HEK293 (cell line): ENCODE measurements around the gene ODAPH.

Source experiments
- CTCF ChIA-PET: fragments of 350-600 bp; formaldehyde crosslinking; extraction: SDS; loops from one replicate; lab custom pipeline; 2021; ENCODE audit warnings: antibody characterized with exemption; lab: Yijun Ruan, JAX
- POLR2A ChIA-PET: fragments of 300-600 bp; formaldehyde crosslinking; extraction: SDS; loops from one replicate; lab custom pipeline; 2020; ENCODE audit warnings: antibody characterized with exemption, inconsistent platforms; lab: Yijun Ruan, JAX
- H3K27ac ChIP-seq: fragments of 200-500 bp; sonication (Bioruptor generic); 2 replicates; pipeline ENCODE4 v1.5.1; 2014; ENCODE audit warnings: low read depth, low read length, control low read depth, inconsistent platforms; ENCODE audit errors: extremely low read depth
- H3K36me3 ChIP-seq, 2 experiments: fragments of 200-500 bp in 1 of 2; sonication (Bioruptor generic) in 1 of 2; 1 replicate in 1 of 2; 2 replicates in 1 of 2; pipeline ENCODE4 v1.5.1; 2014 to 2017; ENCODE audit warnings: inconsistent platforms in 2 of 2, low read length in 2 of 2; ENCODE audit not compliant: control insufficient read depth in 2 of 2, insufficient read depth in 1 of 2
- H3K4me1 ChIP-seq: fragments of 200-500 bp; sonication (Bioruptor generic); 2 replicates; pipeline ENCODE4 v1.5.1; 2014; ENCODE audit warnings: mild to moderate bottlenecking, low read length, inconsistent platforms; ENCODE audit not compliant: control insufficient read depth, insufficient read depth
- H3K4me3 ChIP-seq: 2 replicates; pipeline ENCODE4 v1.5.1; 2011; ENCODE audit warnings: low read depth, mild to moderate bottlenecking, control low read depth, low read length, moderate library complexity
- H3K9me3 ChIP-seq: fragments of 200-500 bp; sonication (Bioruptor generic); 2 replicates; pipeline ENCODE4 v1.5.1; 2014; ENCODE audit warnings: low read depth, low read length, inconsistent platforms; ENCODE audit not compliant: control insufficient read depth, insufficient read depth
- KLF10 ChIP-seq: fragments of 450-650 bp; IDR thresholded peaks from 2 replicates; pipeline ENCODE4 v1.5.1; 2018; ENCODE audit warnings: missing biosample characterization, mild to moderate bottlenecking, missing genetic modification characterization
- TRIM28 ChIP-seq: IDR thresholded peaks from 2 replicates; pipeline ENCODE4 v1.6.1; 2011; ENCODE audit warnings: low read length, control low read depth, borderline replicate concordance
- ZBTB26 ChIP-seq: fragments of 450-650 bp; formaldehyde crosslinking; optimal IDR thresholded peaks from 2 replicates; pipeline ENCODE3; 2016; ENCODE audit warnings: missing biosample characterization, mild to moderate bottlenecking, missing genetic modification characterization
- ZNF114 ChIP-seq: fragments of 450-650 bp; formaldehyde crosslinking; IDR thresholded peaks from 2 replicates; pipeline ENCODE4 v1.5.0; 2017; ENCODE audit warnings: missing biosample characterization, missing genetic modification characterization
- ZNF274 ChIP-seq, 2 experiments: fragments of 200-500 bp in 1 of 2; fragments of 450-650 bp in 1 of 2; sonication (Bioruptor generic) in 1 of 2; formaldehyde crosslinking in 1 of 2; IDR thresholded peaks; 2 replicates each; pipeline versions ENCODE4 v1.5.1 to v1.6.1; 2014 to 2016; ENCODE audit warnings: borderline replicate concordance in 1 of 2, inconsistent platforms in 1 of 2, low read length in 1 of 2, missing biosample characterization in 1 of 2, missing genetic modification characterization in 1 of 2
- ZNF292 ChIP-seq: fragments of 450-650 bp; formaldehyde crosslinking; IDR thresholded peaks from 2 replicates; pipeline ENCODE4 v1.5.1; 2016; ENCODE audit warnings: low read depth, missing biosample characterization, missing genetic modification characterization, borderline replicate concordance
- ZNF530 ChIP-seq: fragments of 450-650 bp; formaldehyde crosslinking; IDR thresholded peaks from 2 replicates; pipeline ENCODE4 v1.5.1; 2016; ENCODE audit warnings: low read depth, missing biosample characterization, missing genetic modification characterization
- ZNF548 ChIP-seq: fragments of 450-650 bp; formaldehyde crosslinking; IDR thresholded peaks from 2 replicates; pipeline ENCODE4 v1.5.1; 2016; ENCODE audit warnings: missing biosample characterization, missing genetic modification characterization
- ZNF670 ChIP-seq: fragments of 450-650 bp; formaldehyde crosslinking; IDR thresholded peaks from 2 replicates; pipeline ENCODE4 v1.5.1; 2016; ENCODE audit warnings: missing biosample characterization, missing genetic modification characterization, low read depth
- ZNF747 ChIP-seq: fragments of 450-650 bp; formaldehyde crosslinking; IDR thresholded peaks from 2 replicates; pipeline ENCODE4 v1.5.1; 2016; ENCODE audit warnings: missing biosample characterization, missing genetic modification characterization
- ZNF777 ChIP-seq: fragments of 450-650 bp; formaldehyde crosslinking; IDR thresholded peaks from 2 replicates; pipeline ENCODE4 v1.5.1; 2017; ENCODE audit warnings: missing biosample characterization, missing genetic modification characterization, borderline replicate concordance
- ZSCAN16 ChIP-seq: fragments of 450-650 bp; formaldehyde crosslinking; IDR thresholded peaks from 2 replicates; pipeline ENCODE4 v1.5.1; 2016; ENCODE audit warnings: missing biosample characterization, missing genetic modification characterization

Gene ODAPH

GRCh38 chr4:75612306-75612705 lies 56.4 kb downstream of the ODAPH start:
- CTCF ChIA-PET, result no interaction called here
- no peak for TF ChIP-seq ZSCAN16 (tag by site-specific recombination)
- no peak for TF ChIP-seq ZNF777
- no peak for TF ChIP-seq ZNF747 (tag by site-specific recombination)
- TF ChIP-seq ZNF274 (IDR thresholded peaks at IDR 0.05; ENCODE audit: low read length), result no peak
- no peak for TF ChIP-seq ZNF274 (tag by site-specific recombination; IDR thresholded peaks at IDR 0.05; ENCODE audit: borderline replicate concordance)
- TF ChIP-seq TRIM28, result no peak
- no peak for TF ChIP-seq ZNF530 (tag by site-specific recombination)
- no peak for TF ChIP-seq ZBTB26
- TF ChIP-seq ZNF670 (tag by site-specific recombination), result no peak
- no peak for TF ChIP-seq ZNF292 (tag by site-specific recombination)
- no peak for TF ChIP-seq ZNF548 (tag by site-specific recombination)
- no peak for TF ChIP-seq KLF10 (tag by site-specific recombination)
- TF ChIP-seq ZNF114 (tag by site-specific recombination), result no peak
- Histone ChIP-seq H3K9me3 (no peaks in the 10 kb centered on the region), H3K4me3 (no peak overlapping the region), H3K4me1 (no peaks in the 10 kb centered on the region), H3K27ac (no peak overlapping the region), H3K36me3 (no peaks in the 10 kb centered on the region)
- POLR2A ChIA-PET, result no interaction called here
